HepG2 (cell line): ENCODE measurements around the gene C1orf115. TPM values are rescaled to one million over a fixed set of nuclear protein-coding genes. Genes with fewer than 3 reads are reported as not detected.

Source experiments
- ATF2 ChIP-seq: sonication (generic); formaldehyde crosslinking; IDR thresholded peaks from 2 replicates; pipeline ENCODE4 v1.4.0; 2020; ENCODE audit warnings: missing genetic modification reagents
- BRCA1 ChIP-seq: sonication (generic); formaldehyde crosslinking; IDR thresholded peaks from 2 replicates; pipeline ENCODE4 v1.4.0; 2020; ENCODE audit warnings: missing genetic modification reagents
- FOXC1 ChIP-seq: sonication (generic); formaldehyde crosslinking; IDR thresholded peaks from 2 replicates; pipeline ENCODE4 v1.8.0; 2022; ENCODE audit warnings: mild to moderate bottlenecking, missing genetic modification reagents, borderline replicate concordance
- GABPB1 ChIP-seq: IDR thresholded peaks from 2 replicates; pipeline ENCODE4 v1.6.1; 2016; ENCODE audit warnings: mild to moderate bottlenecking, missing genetic modification reagents, moderate library complexity, missing compliant biosample characterization
- HCFC1 ChIP-seq: fragments of 150-350 bp; IDR thresholded peaks from 2 replicates; pipeline ENCODE4 v1.6.1; 2014; ENCODE audit warnings: low read depth, low read length
- HHEX ChIP-seq: IDR thresholded peaks from 2 replicates; pipeline ENCODE4 v1.6.1; 2016; ENCODE audit warnings: control low read depth
- HOXA7 ChIP-seq: sonication (generic); formaldehyde crosslinking; IDR thresholded peaks from 2 replicates; pipeline ENCODE4 v1.8.1; 2022; ENCODE audit warnings: mild to moderate bottlenecking, missing genetic modification reagents, moderate library complexity
- IRF2 ChIP-seq: IDR thresholded peaks from 2 replicates; pipeline ENCODE4 v1.6.1; 2018; ENCODE audit warnings: missing genetic modification reagents, missing compliant biosample characterization
- KAT2B ChIP-seq: fragments of 150-350 bp; IDR thresholded peaks from 2 replicates; pipeline ENCODE4 v1.6.1; 2014; ENCODE audit warnings: low read depth, low read length, borderline replicate concordance
- KDM6A ChIP-seq: IDR thresholded peaks from 2 replicates; pipeline ENCODE4 v1.6.1; 2016; ENCODE audit warnings: low read depth
- LRRFIP1 ChIP-seq: sonication (generic); formaldehyde crosslinking; conservative IDR thresholded peaks from 2 replicates; pipeline ENCODE4 v1.4.0; 2020; ENCODE audit warnings: missing genetic modification reagents
- NR3C1 ChIP-seq: sonication (generic); formaldehyde crosslinking; IDR thresholded peaks from 2 replicates; pipeline ENCODE4 v1.4.0; 2020; ENCODE audit warnings: missing genetic modification reagents
- RAD51 ChIP-seq: fragments of 450-650 bp; IDR thresholded peaks from 2 replicates; pipeline ENCODE4 v1.6.1; 2016; ENCODE audit warnings: borderline replicate concordance
- SMAD3 ChIP-seq: sonication (generic); formaldehyde crosslinking; IDR thresholded peaks from 2 replicates; pipeline ENCODE4 v1.4.0; 2020; ENCODE audit warnings: missing genetic modification reagents
- TCF12 ChIP-seq, 2 experiments: fragments of 450-650 bp in 1 of 2; sonication (generic) in 1 of 2; formaldehyde crosslinking in 1 of 2; IDR thresholded peaks; 2 replicates each; pipeline versions ENCODE4 v1.6.1 to v1.8.0; 2017 to 2022; ENCODE audit warnings: antibody characterized with exemption in 1 of 2, mild to moderate bottlenecking in 1 of 2, missing genetic modification reagents in 1 of 2, moderate library complexity in 1 of 2
- ZNF678 ChIP-seq: sonication (generic); formaldehyde crosslinking; IDR thresholded peaks from 2 replicates; pipeline ENCODE4 v1.4.0; 2020; ENCODE audit warnings: mild to moderate bottlenecking, missing genetic modification reagents
- ZNF839 ChIP-seq: sonication (generic); formaldehyde crosslinking; IDR thresholded peaks from 2 replicates; pipeline ENCODE4 v1.4.0; 2020; ENCODE audit warnings: missing genetic modification reagents, mild to moderate bottlenecking, borderline replicate concordance
- ZSCAN22 ChIP-seq: sonication (generic); formaldehyde crosslinking; IDR thresholded peaks from 2 replicates; pipeline ENCODE4 v1.4.0; 2020; ENCODE audit warnings: mild to moderate bottlenecking, missing genetic modification reagents
- polyA plus RNA-seq, 8 experiments: library from polyadenylated mRNA; depleted of rRNA in 3 of 8; stranded (reverse) in 7 of 8; unstranded in 1 of 8; fragments of >200 nt; fragmentation: Illumina TruSeq in 4 of 8; extraction: Trizol in 4 of 8; gene quantifications; 2 replicates each; pipeline versions ENCODE4 v1.2.1 to v1.2.3, GENCODE V29; 2011 to 2016; ENCODE audit warnings: low read depth in 4 of 8, missing spikeins in 1 of 8, mixed read lengths in 1 of 8; ENCODE audit not compliant: insufficient read depth in 1 of 8
- total RNA-seq, 5 experiments: library from RNA; depleted of rRNA; stranded (reverse); fragments of >200 nt; fragmentation: Illumina TruSeq; extraction: Trizol; gene quantifications; 2 replicates each; pipeline ENCODE4 v1.2.3, GENCODE V29; 2016; ENCODE audit warnings: low read depth in 1 of 5
- TF ChIP-seq, protein P1 (sequence below): sonication (generic); formaldehyde crosslinking; IDR thresholded peaks from 2 replicates; pipeline ENCODE4 v1.5.1; 2020; ENCODE audit warnings: mild to moderate bottlenecking, missing genetic modification reagents, borderline replicate concordance
- TF ChIP-seq, protein P2 (sequence below): sonication (generic); formaldehyde crosslinking; IDR thresholded peaks from 2 replicates; pipeline ENCODE4 v1.8.1; 2023; ENCODE audit warnings: missing genetic modification reagents, mild to moderate bottlenecking, borderline replicate concordance

Gene C1orf115
- total and polyA plus RNA-seq, 2 of the 13 experiments (the other 11 are each of a cell fraction or from before 2014, with no cell fraction given): 25.2 to 85.9 TPM

DNA sequence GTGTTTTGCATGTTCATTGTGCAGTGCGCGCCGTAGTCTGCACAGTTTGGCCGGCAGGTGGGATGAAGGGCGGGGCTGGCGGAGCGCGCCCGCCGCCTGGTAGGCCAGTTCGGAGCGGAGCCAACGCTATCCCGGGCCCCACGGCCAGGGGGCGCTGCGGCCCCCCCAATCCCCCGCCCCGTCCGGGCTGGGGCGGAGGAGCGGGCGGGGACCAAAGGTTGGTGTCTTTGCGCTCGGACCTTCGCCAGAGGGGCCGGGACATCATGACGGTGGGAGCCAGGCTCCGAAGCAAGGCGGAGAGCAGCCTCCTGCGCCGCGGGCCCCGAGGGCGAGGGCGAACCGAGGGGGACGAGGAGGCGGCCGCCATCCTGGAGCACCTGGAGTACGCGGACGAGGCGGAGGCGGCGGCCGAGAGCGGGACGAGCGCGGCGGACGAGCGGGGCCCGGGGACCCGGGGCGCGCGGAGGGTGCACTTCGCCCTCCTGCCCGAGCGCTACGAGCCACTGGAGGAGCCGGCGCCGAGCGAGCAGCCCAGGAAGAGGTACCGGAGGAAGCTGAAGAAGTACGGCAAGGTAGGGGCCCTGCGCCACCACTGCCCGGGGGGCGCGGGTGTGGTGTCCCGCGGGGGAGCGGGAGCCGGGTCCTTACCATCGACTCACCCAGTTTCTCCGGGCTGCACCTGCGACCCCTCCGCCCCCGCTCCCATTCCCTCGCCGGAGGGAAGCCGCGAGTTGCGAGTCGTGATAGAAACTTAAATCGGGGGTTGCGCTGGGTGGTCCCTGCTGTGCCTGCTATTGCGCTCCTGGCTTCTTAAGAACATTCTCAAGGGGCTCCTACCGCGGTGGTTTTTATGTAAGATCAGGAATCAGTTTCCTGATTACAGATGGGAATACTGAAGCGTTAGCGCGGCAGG is at the start of gene C1orf115 (continued):
- TF ChIP-seq, protein P1, sequence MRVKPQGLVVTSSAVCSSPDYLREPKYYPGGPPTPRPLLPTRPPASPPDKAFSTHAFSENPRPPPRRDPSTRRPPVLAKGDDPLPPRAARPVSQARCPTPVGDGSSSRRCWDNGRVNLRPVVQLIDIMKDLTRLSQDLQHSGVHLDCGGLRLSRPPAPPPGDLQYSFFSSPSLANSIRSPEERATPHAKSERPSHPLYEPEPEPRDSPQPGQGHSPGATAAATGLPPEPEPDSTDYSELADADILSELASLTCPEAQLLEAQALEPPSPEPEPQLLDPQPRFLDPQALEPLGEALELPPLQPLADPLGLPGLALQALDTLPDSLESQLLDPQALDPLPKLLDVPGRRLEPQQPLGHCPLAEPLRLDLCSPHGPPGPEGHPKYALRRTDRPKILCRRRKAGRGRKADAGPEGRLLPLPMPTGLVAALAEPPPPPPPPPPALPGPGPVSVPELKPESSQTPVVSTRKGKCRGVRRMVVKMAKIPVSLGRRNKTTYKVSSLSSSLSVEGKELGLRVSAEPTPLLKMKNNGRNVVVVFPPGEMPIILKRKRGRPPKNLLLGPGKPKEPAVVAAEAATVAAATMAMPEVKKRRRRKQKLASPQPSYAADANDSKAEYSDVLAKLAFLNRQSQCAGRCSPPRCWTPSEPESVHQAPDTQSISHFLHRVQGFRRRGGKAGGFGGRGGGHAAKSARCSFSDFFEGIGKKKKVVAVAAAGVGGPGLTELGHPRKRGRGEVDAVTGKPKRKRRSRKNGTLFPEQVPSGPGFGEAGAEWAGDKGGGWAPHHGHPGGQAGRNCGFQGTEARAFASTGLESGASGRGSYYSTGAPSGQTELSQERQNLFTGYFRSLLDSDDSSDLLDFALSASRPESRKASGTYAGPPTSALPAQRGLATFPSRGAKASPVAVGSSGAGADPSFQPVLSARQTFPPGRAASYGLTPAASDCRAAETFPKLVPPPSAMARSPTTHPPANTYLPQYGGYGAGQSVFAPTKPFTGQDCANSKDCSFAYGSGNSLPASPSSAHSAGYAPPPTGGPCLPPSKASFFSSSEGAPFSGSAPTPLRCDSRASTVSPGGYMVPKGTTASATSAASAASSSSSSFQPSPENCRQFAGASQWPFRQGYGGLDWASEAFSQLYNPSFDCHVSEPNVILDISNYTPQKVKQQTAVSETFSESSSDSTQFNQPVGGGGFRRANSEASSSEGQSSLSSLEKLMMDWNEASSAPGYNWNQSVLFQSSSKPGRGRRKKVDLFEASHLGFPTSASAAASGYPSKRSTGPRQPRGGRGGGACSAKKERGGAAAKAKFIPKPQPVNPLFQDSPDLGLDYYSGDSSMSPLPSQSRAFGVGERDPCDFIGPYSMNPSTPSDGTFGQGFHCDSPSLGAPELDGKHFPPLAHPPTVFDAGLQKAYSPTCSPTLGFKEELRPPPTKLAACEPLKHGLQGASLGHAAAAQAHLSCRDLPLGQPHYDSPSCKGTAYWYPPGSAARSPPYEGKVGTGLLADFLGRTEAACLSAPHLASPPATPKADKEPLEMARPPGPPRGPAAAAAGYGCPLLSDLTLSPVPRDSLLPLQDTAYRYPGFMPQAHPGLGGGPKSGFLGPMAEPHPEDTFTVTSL: no peak
- TF ChIP-seq BRCA1 (CRISPR knock-in tag) (no peak), HHEX (CRISPR knock-in tag) (no peak), ZSCAN22 (CRISPR knock-in tag) (no peak), ZNF839 (CRISPR knock-in tag) (peak; percentile 71; the same call in 1 of the 2 replicates), TCF12 (IDR thresholded peaks at IDR 0.05) (no peak), TCF12 (CRISPR knock-in tag; IDR thresholded peaks at IDR 0.05) (peak; percentile 81; the same call in 1 of the 2 replicates), SMAD3 (peak; percentile 20; the same call in 1 of the 2 replicates), HOXA7 (no peak), HCFC1 (no peak), KAT2B (no peak), NR3C1 (no peak), ATF2 (CRISPR knock-in tag) (no peak), GABPB1 (peak; percentile 85), KDM6A (CRISPR knock-in tag) (no peak), LRRFIP1 (CRISPR knock-in tag) (no peak), IRF2 (CRISPR knock-in tag) (peak; percentile 89), ZNF678 (CRISPR knock-in tag) (no peak), FOXC1 (CRISPR knock-in tag) (peak; percentile 85; the same call in 1 of the 2 replicates), RAD51 (no peak)
- TF ChIP-seq, protein P2, sequence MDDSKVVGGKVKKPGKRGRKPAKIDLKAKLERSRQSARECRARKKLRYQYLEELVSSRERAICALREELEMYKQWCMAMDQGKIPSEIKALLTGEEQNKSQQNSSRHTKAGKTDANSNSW (CRISPR knock-in tag): no peak; the same call in 1 of the 2 replicates
